ENCODE results near the gene CHRNB1.

CHRNB1 gene

GRCh38 chr17:7502987-7503386, 58.1 kb downstream of the CHRNB1 start:
- H3K36me3 ChIP-seq (ENCODE audit: control insufficient read depth, insufficient read depth, low read length), result peaks cover 42% of the 10 kb centered on the region
- no peaks in the 10 kb centered on the region for H3K27me3 ChIP-seq (ENCODE audit: control insufficient read depth, insufficient read depth, low read length)
- H3K9me3 ChIP-seq (ENCODE audit: control insufficient read depth, low read length), result no peaks in the 10 kb centered on the region
- H3K9ac ChIP-seq (ENCODE audit: low read length), result no peak overlapping the region
- H3K4me1 ChIP-seq (ENCODE audit: control insufficient read depth, insufficient read depth, low read length), result no peaks in the 10 kb centered on the region
- no peak overlapping the region for H3K4me3 ChIP-seq (ENCODE audit: low read length)

DNA sequence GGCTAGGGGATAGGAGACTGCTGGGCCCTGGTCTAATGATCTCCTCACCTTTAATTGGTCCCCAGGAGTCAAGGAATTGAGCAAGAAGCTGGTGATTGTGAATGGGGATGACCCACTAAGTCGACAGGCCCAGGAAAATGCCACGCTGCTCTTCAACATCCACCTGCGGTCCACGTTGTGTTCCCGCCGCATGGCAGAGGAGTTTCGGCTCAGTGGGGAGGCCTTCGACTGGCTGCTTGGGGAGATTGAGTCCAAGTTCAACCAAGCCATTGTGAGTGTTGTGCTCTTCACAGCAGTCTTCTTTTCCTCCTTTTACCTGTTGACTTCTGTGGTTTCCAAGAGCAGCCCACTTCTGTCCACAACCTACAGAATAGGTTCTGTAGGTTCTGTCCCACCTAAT, 58.7 kb downstream of the CHRNB1 start:
- no peaks in the 10 kb centered on the region for H3K27me3 ChIP-seq (ENCODE audit: control insufficient read depth, insufficient read depth, low read length)
- H3K4me1 ChIP-seq (ENCODE audit: control insufficient read depth, insufficient read depth, low read length), result no peaks in the 10 kb centered on the region
- peaks cover 47% of the 10 kb centered on the region for H3K36me3 ChIP-seq (ENCODE audit: control insufficient read depth, insufficient read depth, low read length)
- no peaks in the 10 kb centered on the region for H3K9me3 ChIP-seq (ENCODE audit: control insufficient read depth, low read length)
- H3K4me3 ChIP-seq (ENCODE audit: low read length), result no peak overlapping the region
- H3K9ac ChIP-seq (ENCODE audit: low read length), result no peak overlapping the region

Measured in mucosa of stomach (tissue), 1 donor.